ENCODE results near the gene RGPD4. TPM values are rescaled to one million over a fixed set of nuclear protein-coding genes. Genes with fewer than 3 reads are reported as not detected.
"Not testable (repeated sequence)": the region's sequence is repeated elsewhere in the genome, so short reads cannot be mapped to it uniquely, and the experiment has no call there.

The RGPD4 gene
- total and polyA plus RNA-seq, 2 experiments from 2014 or later = not detected

DNA sequence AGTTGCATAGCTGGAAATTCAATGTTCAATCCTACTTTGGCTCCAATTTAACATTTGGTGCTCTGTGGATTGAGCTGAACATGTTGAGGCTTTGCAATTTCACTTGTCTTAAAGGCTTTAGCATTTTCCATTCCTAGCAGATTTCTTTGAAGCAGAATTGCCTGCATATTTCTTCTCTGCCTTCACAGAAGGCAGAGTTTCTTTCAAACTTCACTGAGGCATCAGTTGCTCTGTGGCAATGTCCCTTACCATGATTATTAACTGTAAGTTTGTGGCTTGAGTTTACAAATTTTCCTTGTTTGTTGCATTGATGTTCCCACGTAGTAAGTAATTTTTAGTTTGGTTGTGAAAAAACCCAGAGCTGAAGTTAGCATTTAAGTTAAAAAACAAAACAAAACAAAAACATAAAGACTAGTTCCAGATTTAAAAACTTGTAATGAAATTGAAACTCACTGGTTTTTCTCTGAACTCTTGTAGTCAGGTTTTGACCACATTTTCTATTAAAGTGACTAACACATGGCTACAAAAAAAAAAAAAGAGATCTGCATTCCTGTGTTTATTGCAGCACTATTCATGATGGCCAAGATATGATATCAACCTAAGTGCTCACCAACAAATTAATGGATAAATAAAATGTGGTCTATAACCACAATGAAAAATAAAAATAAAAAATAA lies 90.1 kb downstream of the RGPD4 start:
- H3K36me3 ChIP-seq; H3K27ac ChIP-seq; H3K9me3 ChIP-seq (ENCODE audit: low read depth); H3K4me1 ChIP-seq (ENCODE audit: low read depth); DNase-seq (ENCODE audit: low read depth in 1 of 2, low spot score in 1 of 2); H3K4me3 ChIP-seq; H3K27me3 ChIP-seq: not testable (repeated sequence)

DNA sequence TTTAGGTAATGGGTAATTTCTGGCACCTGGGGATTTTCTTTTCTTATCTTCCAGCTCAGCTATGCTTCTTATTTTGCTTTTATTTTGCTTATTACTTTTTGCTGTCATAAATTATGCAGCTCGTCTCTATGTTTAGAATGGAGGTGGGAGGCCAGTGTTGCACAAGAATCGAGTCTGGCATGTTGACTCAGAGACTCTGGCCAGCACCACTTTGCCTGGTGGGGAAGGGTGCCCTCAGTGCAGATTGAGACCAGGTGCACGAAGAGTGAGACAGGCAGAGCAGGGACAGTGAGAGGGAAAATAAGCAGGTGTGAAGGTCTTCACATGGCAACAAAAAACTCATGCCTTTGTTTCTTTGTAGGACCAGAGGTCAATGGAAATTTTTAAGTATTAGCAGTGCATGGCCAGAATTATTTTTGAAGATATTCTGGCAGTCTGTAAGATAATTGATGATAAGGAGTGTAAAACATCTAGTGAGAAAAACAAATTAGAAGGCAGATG lies 100.4 kb downstream of the RGPD4 start:
- DNase-seq (ENCODE audit: low read depth in 1 of 2, low spot score in 1 of 2) = no peak
- Histone ChIP-seq H3K4me1 (ENCODE audit: low read depth) (no peaks in the 10 kb centered on the region), H3K36me3 (no peaks in the 10 kb centered on the region), H3K27me3 (no peaks in the 10 kb centered on the region), H3K4me3 (no peak overlapping the region), H3K9me3 (ENCODE audit: low read depth) (no peaks in the 10 kb centered on the region), H3K27ac (no peak overlapping the region)
- TF ChIP-seq, protein P1, sequence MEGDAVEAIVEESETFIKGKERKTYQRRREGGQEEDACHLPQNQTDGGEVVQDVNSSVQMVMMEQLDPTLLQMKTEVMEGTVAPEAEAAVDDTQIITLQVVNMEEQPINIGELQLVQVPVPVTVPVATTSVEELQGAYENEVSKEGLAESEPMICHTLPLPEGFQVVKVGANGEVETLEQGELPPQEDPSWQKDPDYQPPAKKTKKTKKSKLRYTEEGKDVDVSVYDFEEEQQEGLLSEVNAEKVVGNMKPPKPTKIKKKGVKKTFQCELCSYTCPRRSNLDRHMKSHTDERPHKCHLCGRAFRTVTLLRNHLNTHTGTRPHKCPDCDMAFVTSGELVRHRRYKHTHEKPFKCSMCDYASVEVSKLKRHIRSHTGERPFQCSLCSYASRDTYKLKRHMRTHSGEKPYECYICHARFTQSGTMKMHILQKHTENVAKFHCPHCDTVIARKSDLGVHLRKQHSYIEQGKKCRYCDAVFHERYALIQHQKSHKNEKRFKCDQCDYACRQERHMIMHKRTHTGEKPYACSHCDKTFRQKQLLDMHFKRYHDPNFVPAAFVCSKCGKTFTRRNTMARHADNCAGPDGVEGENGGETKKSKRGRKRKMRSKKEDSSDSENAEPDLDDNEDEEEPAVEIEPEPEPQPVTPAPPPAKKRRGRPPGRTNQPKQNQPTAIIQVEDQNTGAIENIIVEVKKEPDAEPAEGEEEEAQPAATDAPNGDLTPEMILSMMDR (IDR thresholded peaks at IDR 0.05; ENCODE audit: low read depth, low read length) = no peak

DNA sequence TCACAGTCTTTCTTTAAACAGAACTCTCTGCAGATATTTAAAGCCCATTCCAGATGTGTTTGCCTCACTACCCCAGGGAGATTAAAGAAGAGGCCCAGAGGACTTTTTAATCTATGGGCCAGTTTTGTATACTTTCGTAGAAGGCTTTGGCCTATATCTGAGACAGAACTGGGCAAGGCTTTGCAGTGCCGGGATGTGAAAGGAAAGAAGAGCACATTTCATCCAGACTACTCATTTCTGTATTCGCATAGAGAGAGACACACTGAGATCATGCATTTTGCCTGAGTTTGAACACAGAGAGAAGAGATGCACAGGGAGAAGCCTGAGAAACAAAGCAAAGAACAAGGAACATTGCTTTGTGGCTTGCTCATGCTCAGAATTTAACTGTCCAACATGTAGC lies 104.7 kb downstream of the RGPD4 start:
- peaks cover 13% of the 10 kb centered on the region for H3K4me1 ChIP-seq (ENCODE audit: low read depth)
- DNase-seq (ENCODE audit: low read depth in 1 of 2, low spot score in 1 of 2) = no peak
- H3K27me3 ChIP-seq = no peaks in the 10 kb centered on the region
- H3K4me3 ChIP-seq = no peak overlapping the region
- H3K9me3 ChIP-seq (ENCODE audit: low read depth) = no peaks in the 10 kb centered on the region
- no peaks in the 10 kb centered on the region for H3K36me3 ChIP-seq
- no peak overlapping the region for H3K27ac ChIP-seq
- TF ChIP-seq, protein P1 (IDR thresholded peaks at IDR 0.05; ENCODE audit: low read depth, low read length) = no peak

DNA sequence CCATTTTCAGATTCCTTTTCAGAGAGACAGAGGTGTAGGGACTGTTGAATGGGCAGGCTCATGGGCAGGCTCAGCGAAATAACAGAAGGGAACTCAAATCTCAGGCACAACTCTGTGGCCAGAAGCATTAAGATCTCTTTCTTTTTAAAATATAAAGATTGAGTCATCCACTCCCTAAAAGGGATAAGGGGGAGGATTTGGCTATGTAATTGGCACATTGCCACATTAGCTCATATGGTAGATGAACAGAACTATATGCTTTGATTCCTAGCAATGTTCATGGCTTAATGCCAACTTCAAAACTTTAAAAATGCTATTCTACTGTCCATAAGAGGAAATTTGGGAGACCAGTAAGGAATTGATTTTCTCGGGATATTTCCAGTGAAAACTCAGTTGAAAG lies 105.8 kb downstream of the RGPD4 start:
- Histone ChIP-seq H3K4me1 (ENCODE audit: low read depth) (peaks cover 13% of the 10 kb centered on the region), H3K27ac (no peak overlapping the region), H3K4me3 (no peak overlapping the region), H3K27me3 (no peaks in the 10 kb centered on the region), H3K9me3 (ENCODE audit: low read depth) (no peaks in the 10 kb centered on the region), H3K36me3 (no peaks in the 10 kb centered on the region)
- DNase-seq (ENCODE audit: low read depth in 1 of 2, low spot score in 1 of 2) = peak in 1 of 2 donors; percentile 64
- TF ChIP-seq, protein P1 (IDR thresholded peaks at IDR 0.05; ENCODE audit: low read depth, low read length) = no peak

DNA sequence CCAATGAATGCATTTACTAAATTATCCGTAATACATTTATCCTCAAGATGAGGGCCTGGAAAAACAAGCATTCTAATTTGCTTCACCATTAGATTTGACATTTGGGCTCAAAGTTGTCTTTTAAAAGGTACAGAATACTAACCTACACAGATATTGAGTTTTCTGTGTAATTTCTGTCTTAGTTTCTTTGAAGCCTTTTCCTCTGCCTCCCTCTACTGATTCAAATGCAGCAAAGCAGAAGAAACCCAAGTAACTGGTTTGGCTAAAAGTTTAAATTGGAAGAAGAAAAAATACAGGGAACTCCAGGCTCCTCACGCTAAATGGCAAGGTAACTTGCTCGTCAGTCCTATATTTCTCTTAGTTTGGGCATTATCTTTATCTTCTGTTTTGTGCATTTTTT lies 106.3 kb downstream of the RGPD4 start:
- H3K4me1 ChIP-seq (ENCODE audit: low read depth) = peaks cover 13% of the 10 kb centered on the region
- H3K4me3 ChIP-seq = no peak overlapping the region
- H3K27ac ChIP-seq = no peak overlapping the region
- peak; percentile 27 to 29 for DNase-seq (ENCODE audit: low read depth in 1 of 2, low spot score in 1 of 2)
- no peaks in the 10 kb centered on the region for H3K36me3 ChIP-seq
- no peaks in the 10 kb centered on the region for H3K27me3 ChIP-seq
- TF ChIP-seq, protein P1 (IDR thresholded peaks at IDR 0.05; ENCODE audit: low read depth, low read length) = peak; percentile 32
- H3K9me3 ChIP-seq (ENCODE audit: low read depth) = no peaks in the 10 kb centered on the region

Data from cardiac muscle cell (in vitro differentiated cells and primary cell).